Glutamatergic neuron (in vitro differentiated cells): ENCODE results near the gene KCNJ6. TPM values are rescaled to one million over a fixed set of nuclear protein-coding genes. Genes with fewer than 3 reads are reported as not detected.

ENCODE experiments used
- DNase-seq: peaks from one replicate; pipeline ENCODE4 v3.0.0; 2022
- H3K27ac Mint-ChIP-seq: one replicate; pipeline ENCODE4 v1.8.0; 2020; ENCODE audit warnings: mild to moderate bottlenecking, mixed read lengths, inconsistent platforms; ENCODE audit not compliant: unreplicated experiment
- H3K27me3 Mint-ChIP-seq: one replicate; pipeline ENCODE4 v1.8.0; 2020; ENCODE audit warnings: mild to moderate bottlenecking, moderate library complexity, mixed read lengths, inconsistent platforms; ENCODE audit not compliant: unreplicated experiment
- H3K36me3 Mint-ChIP-seq: one replicate; pipeline ENCODE4 v1.8.0; 2020; ENCODE audit warnings: mild to moderate bottlenecking, mixed read lengths, inconsistent platforms; ENCODE audit not compliant: unreplicated experiment
- H3K4me1 Mint-ChIP-seq: one replicate; pipeline ENCODE4 v1.8.0; 2020; ENCODE audit warnings: mild to moderate bottlenecking, low read depth, mixed read lengths, inconsistent platforms; ENCODE audit not compliant: unreplicated experiment
- H3K4me3 Mint-ChIP-seq: one replicate; pipeline ENCODE4 v1.8.0; 2020; ENCODE audit warnings: mild to moderate bottlenecking, mixed read lengths, inconsistent platforms; ENCODE audit not compliant: unreplicated experiment
- H3K9me3 Mint-ChIP-seq: one replicate; pipeline ENCODE4 v1.8.0; 2020; ENCODE audit warnings: mild to moderate bottlenecking, moderate library complexity, mixed read lengths, inconsistent platforms; ENCODE audit not compliant: unreplicated experiment
- CTCF ChIP-seq: fragments of 200-600 bp; sonication (generic); IDR thresholded peaks from one replicate; pipeline ENCODE4 v1.5.0; 2021; ENCODE audit not compliant: partially characterized antibody, unreplicated experiment
- total RNA-seq: library from RNA; stranded (reverse); fragmentation: NEBNext Ultra II Directional; extraction: Animal tissue kit (Norgen Biotek cat#: 25700); gene quantifications from one replicate; pipeline ENCODE4 v1.2.1, GENCODE V29; 2021; ENCODE audit not compliant: unreplicated experiment

The KCNJ6 gene
- total RNA-seq, 1 donor from 2014 or later, result 80.5 TPM

- no peak for DNase-seq
- no peak overlapping the region for H3K27ac Mint-ChIP-seq
- H3K27me3 Mint-ChIP-seq, result peaks cover 4% of the 10 kb centered on the region
- H3K9me3 Mint-ChIP-seq, result peaks cover 8% of the 10 kb centered on the region
- H3K36me3 Mint-ChIP-seq, result peaks cover 17% of the 10 kb centered on the region
- TF ChIP-seq CTCF, result no peak
- no peak overlapping the region for H3K4me3 Mint-ChIP-seq
- no peaks in the 10 kb centered on the region for H3K4me1 Mint-ChIP-seq
These were observed 314.3 kb downstream of the KCNJ6 start for GRCh38 chr21:37601915-37602314.

- Mint-ChIP-seq H3K36me3 (peaks cover 18% of the 10 kb centered on the region), H3K27ac (no peak overlapping the region), H3K4me1 (no peaks in the 10 kb centered on the region), H3K27me3 (peaks cover 2% of the 10 kb centered on the region), H3K9me3 (peaks cover 6% of the 10 kb centered on the region), H3K4me3 (peak overlapping the region; percentile 23)
- TF ChIP-seq CTCF, result no peak
- no peak for DNase-seq
These were observed 315.2 kb downstream of the KCNJ6 start for GRCh38 chr21:37601027-37601426.

GRCh38 chr21:37595944-37596343 is 320.3 kb downstream of the KCNJ6 start:
- peaks cover 2% of the 10 kb centered on the region for H3K27me3 Mint-ChIP-seq
- H3K27ac Mint-ChIP-seq, result no peak overlapping the region
- no peak for TF ChIP-seq CTCF
- no peak overlapping the region for H3K4me3 Mint-ChIP-seq
- H3K4me1 Mint-ChIP-seq, result peaks cover 2% of the 10 kb centered on the region
- peaks cover 14% of the 10 kb centered on the region for H3K36me3 Mint-ChIP-seq
- no peak for DNase-seq
- H3K9me3 Mint-ChIP-seq, result peaks cover 9% of the 10 kb centered on the region

- H3K4me3 Mint-ChIP-seq, result no peak overlapping the region
- peaks cover 9% of the 10 kb centered on the region for H3K9me3 Mint-ChIP-seq
- peaks cover 13% of the 10 kb centered on the region for H3K36me3 Mint-ChIP-seq
- peaks cover 2% of the 10 kb centered on the region for H3K27me3 Mint-ChIP-seq
- H3K27ac Mint-ChIP-seq, result no peak overlapping the region
- peaks cover 2% of the 10 kb centered on the region for H3K4me1 Mint-ChIP-seq
- no peak for TF ChIP-seq CTCF
- no peak for DNase-seq
These were observed 321.7 kb downstream of the KCNJ6 start for GRCh38 chr21:37594472-37594951.

- H3K4me1 Mint-ChIP-seq, result peaks cover 2% of the 10 kb centered on the region
- peaks cover 13% of the 10 kb centered on the region for H3K36me3 Mint-ChIP-seq
- TF ChIP-seq CTCF, result no peak
- H3K27ac Mint-ChIP-seq, result no peak overlapping the region
- DNase-seq, result no peak
- peaks cover 2% of the 10 kb centered on the region for H3K27me3 Mint-ChIP-seq
- peaks cover 9% of the 10 kb centered on the region for H3K9me3 Mint-ChIP-seq
- no peak overlapping the region for H3K4me3 Mint-ChIP-seq
These were observed 322.4 kb downstream of the KCNJ6 start for GRCh38 chr21:37593740-37594471.
